ENCODE data around the gene MAPKAPK2.

The MAPKAPK2 gene

DNA sequence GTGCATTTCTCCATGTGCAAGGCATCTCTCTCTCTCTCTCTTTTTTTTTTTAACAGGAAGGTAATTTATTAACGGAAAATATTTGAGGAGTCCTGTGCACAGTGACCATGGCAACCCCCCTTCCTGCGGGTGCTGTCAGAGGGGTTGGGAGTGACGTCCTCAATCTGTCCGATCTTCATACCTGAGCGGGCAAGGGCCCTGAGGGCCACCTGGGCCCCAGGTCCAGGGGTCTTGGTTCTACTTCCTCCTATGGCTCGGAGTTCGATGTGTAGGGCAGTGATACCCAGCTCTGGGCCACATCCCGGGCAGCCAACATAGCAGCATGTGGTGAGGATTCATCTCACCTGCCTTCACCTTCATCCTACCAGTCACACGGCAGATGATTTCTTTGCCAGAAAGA is 11.0 kb downstream of the MAPKAPK2 start:
- no peak for DNase-seq
- Mint-ChIP-seq H3K9me3 (no peaks in the 10 kb centered on the region), H3K36me3 (peaks cover 34 to 46% of the 10 kb centered on the region in 2 donors), H3K4me1 (peaks cover 66 to 92% of the 10 kb centered on the region in 2 donors), H3K27me3 (no peaks in the 10 kb centered on the region), H3K4me3 (no peak overlapping the region), H3K27ac (no peak overlapping the region)
- ATAC-seq (replicated peaks) = no peak

GRCh38 chr1:206696812-206697585 is 12.3 kb downstream of the MAPKAPK2 start:
- peaks cover 58 to 89% of the 10 kb centered on the region in 2 donors for H3K4me1 Mint-ChIP-seq
- H3K27ac Mint-ChIP-seq = peak overlapping the region; percentile 7

GRCh38 chr1:206698011-206698410 is 13.3 kb downstream of the MAPKAPK2 start:
- DNase-seq (no peak), ATAC-seq (replicated peaks) (no peak)
- peaks cover 32 to 47% of the 10 kb centered on the region in 2 donors for H3K36me3 Mint-ChIP-seq
- no peak overlapping the region for H3K4me3 Mint-ChIP-seq
- H3K4me1 Mint-ChIP-seq = peaks cover 55 to 89% of the 10 kb centered on the region in 2 donors
- H3K27ac Mint-ChIP-seq = no peak overlapping the region
- H3K27me3 Mint-ChIP-seq = no peaks in the 10 kb centered on the region
- H3K9me3 Mint-ChIP-seq = no peaks in the 10 kb centered on the region

More at GRCh38 chr1:206696812-206697585, 12.3 kb downstream of the MAPKAPK2 start:
- ATAC-seq (replicated peaks) = no peak
- H3K27me3 Mint-ChIP-seq = no peaks in the 10 kb centered on the region
- DNase-seq = no peak
- peaks cover 34 to 49% of the 10 kb centered on the region in 2 donors for H3K36me3 Mint-ChIP-seq
- H3K9me3 Mint-ChIP-seq = no peaks in the 10 kb centered on the region
- H3K4me3 Mint-ChIP-seq = no peak overlapping the region

GRCh38 chr1:206699000-206699586 is 14.4 kb downstream of the MAPKAPK2 start:
- no peak overlapping the region for H3K4me3 Mint-ChIP-seq
- peak overlapping the region; percentile 34 for H3K27ac Mint-ChIP-seq
- peaks cover 23 to 39% of the 10 kb centered on the region in 2 donors for H3K36me3 Mint-ChIP-seq

GRCh38 chr1:206699626-206700025 is 14.9 kb downstream of the MAPKAPK2 start:
- DNase-seq (no peak), ATAC-seq (replicated peaks) (no peak)
- Mint-ChIP-seq H3K9me3 (no peaks in the 10 kb centered on the region), H3K4me1 (peaks cover 59 to 92% of the 10 kb centered on the region in 2 donors), H3K27ac (peak overlapping the region; percentile 34), H3K36me3 (peaks cover 23 to 39% of the 10 kb centered on the region in 2 donors), H3K27me3 (no peaks in the 10 kb centered on the region), H3K4me3 (no peak overlapping the region)

More at GRCh38 chr1:206699000-206699586, 14.4 kb downstream of the MAPKAPK2 start:
- ATAC-seq (replicated peaks) (peak; percentile 35 to 41), DNase-seq (no peak)
- Mint-ChIP-seq H3K9me3 (no peaks in the 10 kb centered on the region), H3K27me3 (no peaks in the 10 kb centered on the region), H3K4me1 (peaks cover 55 to 89% of the 10 kb centered on the region in 2 donors)

DNA sequence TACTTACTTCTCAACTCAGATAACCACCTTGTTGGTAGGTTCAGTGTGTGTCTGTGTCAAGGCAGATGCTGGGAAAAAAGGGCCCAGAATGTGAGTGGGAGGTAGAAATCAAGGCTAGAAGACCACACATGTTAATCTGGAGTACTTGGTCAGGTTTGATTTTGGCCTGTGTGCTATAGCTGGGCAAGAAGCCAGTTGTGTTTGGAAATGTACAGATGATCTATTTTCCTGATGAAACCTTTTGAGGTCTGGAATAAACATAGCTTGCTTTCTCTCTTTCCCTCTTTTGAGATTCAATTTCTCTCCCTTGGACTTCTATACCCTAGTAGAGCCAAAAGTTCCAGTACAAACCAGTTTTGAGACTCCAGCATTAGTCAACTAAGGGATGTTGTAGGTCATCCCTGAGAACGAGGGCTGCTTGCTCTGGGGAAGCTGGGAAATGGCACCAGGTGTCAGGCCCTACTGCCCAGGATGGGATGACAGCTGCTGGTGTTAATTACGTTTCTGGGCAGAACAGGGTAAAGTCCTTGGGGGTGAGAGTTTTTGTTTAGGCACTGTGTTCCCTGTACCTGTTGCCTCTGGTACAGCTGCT is 15.8 kb downstream of the MAPKAPK2 start:
- Mint-ChIP-seq H3K27ac (no peak overlapping the region), H3K9me3 (no peaks in the 10 kb centered on the region), H3K4me3 (no peak overlapping the region), H3K27me3 (no peaks in the 10 kb centered on the region), H3K4me1 (peaks cover 63 to 92% of the 10 kb centered on the region in 2 donors), H3K36me3 (peaks cover 24 to 43% of the 10 kb centered on the region in 2 donors)
- ATAC-seq (replicated peaks) = no peak
- no peak for DNase-seq

GRCh38 chr1:206702260-206702659 is 17.6 kb downstream of the MAPKAPK2 start:
- H3K36me3 Mint-ChIP-seq = peaks cover 8 to 26% of the 10 kb centered on the region in 2 donors
- no peak for DNase-seq
- no peak overlapping the region for H3K4me3 Mint-ChIP-seq
- no peak overlapping the region for H3K27ac Mint-ChIP-seq
- peaks cover 62 to 92% of the 10 kb centered on the region in 2 donors for H3K4me1 Mint-ChIP-seq
- no peaks in the 10 kb centered on the region for H3K9me3 Mint-ChIP-seq
- no peaks in the 10 kb centered on the region for H3K27me3 Mint-ChIP-seq
- ATAC-seq (replicated peaks) = no peak

GRCh38 chr1:206702803-206703202 is 18.1 kb downstream of the MAPKAPK2 start:
- no peaks in the 10 kb centered on the region for H3K27me3 Mint-ChIP-seq
- H3K36me3 Mint-ChIP-seq = peaks cover 5 to 22% of the 10 kb centered on the region in 2 donors
- no peaks in the 10 kb centered on the region for H3K9me3 Mint-ChIP-seq
- H3K4me1 Mint-ChIP-seq = peaks cover 62 to 92% of the 10 kb centered on the region in 2 donors
- no peak overlapping the region for H3K4me3 Mint-ChIP-seq
- no peak for ATAC-seq (replicated peaks)
- no peak for DNase-seq
- H3K27ac Mint-ChIP-seq = no peak overlapping the region

DNA sequence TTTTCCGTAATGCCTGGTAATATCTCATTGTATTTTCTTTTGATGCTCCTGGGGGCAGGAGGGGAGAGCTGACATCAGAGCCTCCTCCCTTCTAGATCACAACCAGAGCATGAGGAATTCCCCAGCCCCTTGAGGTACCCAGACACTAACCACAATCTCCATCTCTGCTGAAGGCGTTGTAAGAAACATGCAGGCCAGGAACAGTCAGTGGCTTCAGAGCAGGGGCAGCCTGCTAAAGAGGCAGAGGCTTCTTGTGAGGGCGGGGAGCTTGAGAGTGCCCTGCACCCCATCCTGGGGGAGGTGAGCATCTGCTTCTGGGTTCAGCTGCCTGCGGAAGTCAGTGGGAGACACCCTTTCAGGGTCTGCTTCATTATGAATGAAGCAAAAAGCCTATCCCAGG is 19.0 kb downstream of the MAPKAPK2 start:
- Mint-ChIP-seq H3K27ac (peak overlapping the region; percentile 68), H3K4me3 (peak overlapping the region; percentile 18 to 68), H3K27me3 (no peaks in the 10 kb centered on the region), H3K4me1 (peaks cover 70 to 95% of the 10 kb centered on the region in 2 donors), H3K9me3 (peaks cover 0 to 2% of the 10 kb centered on the region in 2 donors), H3K36me3 (peaks cover 7 to 27% of the 10 kb centered on the region in 2 donors)
- no peak for DNase-seq
- peak; percentile 75 to 81 for ATAC-seq (replicated peaks)

DNA sequence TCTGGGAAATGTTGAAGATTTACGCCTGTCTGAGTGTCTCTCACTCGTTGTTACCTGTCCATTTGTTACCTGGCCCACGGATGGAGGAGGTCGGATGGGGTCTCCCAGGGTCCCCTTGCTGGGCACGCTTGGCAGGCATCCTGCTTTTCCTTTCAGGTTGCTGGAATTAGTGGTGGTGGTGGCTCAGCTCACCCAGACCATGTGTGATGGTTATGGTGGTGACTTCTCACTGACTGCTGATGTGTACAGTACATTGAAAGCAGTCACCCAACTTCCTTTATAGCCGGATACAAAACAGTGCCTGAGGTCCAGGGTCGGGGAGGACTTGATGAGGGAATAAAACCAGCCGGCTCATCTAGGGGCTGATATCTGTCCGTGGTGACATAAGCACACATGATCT is 19.5 kb downstream of the MAPKAPK2 start:
- peaks cover 0 to 2% of the 10 kb centered on the region in 2 donors for H3K9me3 Mint-ChIP-seq
- H3K4me3 Mint-ChIP-seq = no peak overlapping the region
- no peak overlapping the region for H3K27ac Mint-ChIP-seq
- H3K36me3 Mint-ChIP-seq = peaks cover 7 to 24% of the 10 kb centered on the region in 2 donors
- no peak for DNase-seq
- ATAC-seq (replicated peaks) = no peak
- H3K27me3 Mint-ChIP-seq = no peaks in the 10 kb centered on the region
- peaks cover 71 to 95% of the 10 kb centered on the region in 2 donors for H3K4me1 Mint-ChIP-seq

DNA sequence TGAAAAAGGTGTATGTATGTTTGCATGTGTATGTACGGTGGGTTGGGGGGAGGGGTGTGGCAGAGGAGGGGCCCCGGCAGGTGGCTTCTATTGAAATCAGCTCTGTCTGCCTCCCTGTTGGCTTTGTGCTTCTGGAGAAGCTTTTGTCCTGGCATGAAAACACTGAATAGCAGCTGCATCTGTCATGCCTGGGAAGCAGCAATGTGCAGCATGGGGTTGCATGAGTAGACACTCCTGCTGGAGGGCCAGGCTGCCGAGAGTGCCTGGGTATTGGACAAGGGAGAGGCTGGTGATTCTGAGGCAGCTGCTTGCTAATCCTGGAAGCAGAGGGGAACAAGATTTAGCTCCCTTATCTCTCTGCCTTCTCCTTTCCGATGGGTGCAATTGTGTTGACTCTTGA is 20.5 kb downstream of the MAPKAPK2 start:
- Mint-ChIP-seq H3K36me3 (peaks cover 7 to 23% of the 10 kb centered on the region in 2 donors), H3K9me3 (peaks cover 0 to 2% of the 10 kb centered on the region in 2 donors), H3K27ac (peak overlapping the region; percentile 68), H3K4me3 (peak overlapping the region in 1 of 2 donors; percentile 22), H3K27me3 (no peaks in the 10 kb centered on the region), H3K4me1 (peaks cover 74 to 95% of the 10 kb centered on the region in 2 donors)
- no peak for ATAC-seq (replicated peaks)
- DNase-seq = no peak

- Mint-ChIP-seq H3K4me1 (peaks cover 75 to 97% of the 10 kb centered on the region in 2 donors), H3K4me3 (no peak overlapping the region), H3K27me3 (no peaks in the 10 kb centered on the region), H3K9me3 (peaks cover 0 to 2% of the 10 kb centered on the region in 2 donors), H3K36me3 (peaks cover 11 to 27% of the 10 kb centered on the region in 2 donors), H3K27ac (peak overlapping the region; percentile 68)
- ATAC-seq (replicated peaks) (no peak), DNase-seq (no peak)
Measured at GRCh38 chr1:206705726-206706297, 21.1 kb downstream of the MAPKAPK2 start.

DNA sequence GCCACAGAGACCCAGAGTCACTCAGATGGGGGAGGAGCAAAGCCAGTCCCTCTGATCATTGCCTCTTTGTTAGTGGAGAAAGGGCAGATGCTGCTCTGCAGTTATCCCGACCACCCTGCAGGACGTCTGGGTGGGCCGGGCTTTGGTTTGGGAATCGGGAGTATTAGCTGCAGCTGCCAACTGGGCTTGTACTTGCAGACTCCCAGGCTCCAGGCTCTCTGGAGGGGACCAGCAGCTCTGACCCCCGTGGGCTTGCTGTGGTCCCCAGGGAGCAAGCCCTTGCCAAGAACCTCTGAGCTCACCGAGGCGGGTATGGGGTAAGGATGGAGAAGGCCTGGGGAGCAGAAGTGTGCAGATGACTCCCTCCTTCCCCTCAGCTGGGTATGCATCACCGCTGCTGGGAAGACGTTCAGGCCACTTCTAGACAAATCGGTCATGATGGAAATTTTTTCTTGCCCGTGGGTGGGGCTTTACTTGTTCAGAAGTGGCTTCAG is 21.6 kb downstream of the MAPKAPK2 start:
- DNase-seq = peak; percentile 44
- peak overlapping the region; percentile 15 to 53 for H3K4me3 Mint-ChIP-seq
- peaks cover 11 to 24% of the 10 kb centered on the region in 2 donors for H3K36me3 Mint-ChIP-seq
- peaks cover 0 to 2% of the 10 kb centered on the region in 2 donors for H3K9me3 Mint-ChIP-seq
- ATAC-seq (replicated peaks) = peak; percentile 76 to 77
- no peaks in the 10 kb centered on the region for H3K27me3 Mint-ChIP-seq
- peaks cover 75 to 91% of the 10 kb centered on the region in 2 donors for H3K4me1 Mint-ChIP-seq
- peak overlapping the region; percentile 75 for H3K27ac Mint-ChIP-seq

DNA sequence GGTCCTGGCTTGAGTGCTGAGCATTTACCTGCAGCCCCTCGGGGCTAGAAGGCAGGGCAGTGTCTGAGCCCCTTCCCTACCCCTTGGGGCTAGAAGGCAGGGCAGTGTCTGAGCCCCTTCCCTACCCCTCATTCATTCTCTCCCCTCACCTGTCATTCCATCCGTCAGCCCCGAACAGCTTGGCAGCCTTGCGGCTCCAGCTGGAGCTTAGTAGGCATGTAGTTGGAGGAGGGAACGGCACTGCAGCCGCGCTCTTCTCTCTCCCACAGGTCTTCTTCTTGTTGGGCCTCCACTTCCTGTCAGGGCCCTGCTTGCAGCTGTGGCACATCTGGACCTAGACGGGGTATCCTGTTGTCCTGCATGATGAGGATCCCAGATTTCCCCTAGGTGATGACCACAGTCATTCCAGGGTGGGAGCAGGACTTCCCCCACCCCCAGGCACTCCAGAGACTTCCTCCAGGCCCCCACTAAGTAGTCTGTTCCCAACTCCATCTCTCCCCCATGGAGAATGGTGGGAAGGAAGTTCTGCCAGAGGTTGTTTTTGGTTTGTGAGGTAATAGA is 22.2 kb downstream of the MAPKAPK2 start:
- peaks cover 75 to 93% of the 10 kb centered on the region in 2 donors for H3K4me1 Mint-ChIP-seq
- no peak for ATAC-seq (replicated peaks)
- peak overlapping the region; percentile 18 to 53 for H3K4me3 Mint-ChIP-seq

More for the DNA sequence above, 22.2 kb downstream of the MAPKAPK2 start:
- Mint-ChIP-seq H3K9me3 (peaks cover 0 to 2% of the 10 kb centered on the region in 2 donors), H3K27me3 (no peaks in the 10 kb centered on the region), H3K27ac (peak overlapping the region; percentile 72), H3K36me3 (peaks cover 15 to 23% of the 10 kb centered on the region in 2 donors)
- no peak for DNase-seq

All from stimulated activated naive B cell treated with anti-CD40 and anti-IgM and Interleukin-4, amounts not matched to agents 10 μg/mL and 1 μg/mL and 100 μg/mL, for 72 hours (primary cell).